HepG2 (cell line): ENCODE data around the gene SLC44A4. TPM values are rescaled to one million over a fixed set of nuclear protein-coding genes. Genes with fewer than 3 reads are reported as not detected.

Experiments
- FOSL2 ChIP-seq: sonication (generic); formaldehyde crosslinking; IDR thresholded peaks from 2 replicates; pipeline ENCODE4 v1.4.0; 2020; ENCODE audit warnings: missing genetic modification reagents
- PAF1 ChIP-seq: IDR thresholded peaks from 2 replicates; pipeline ENCODE4 v1.6.1; 2016; ENCODE audit warnings: missing genetic modification reagents, missing compliant biosample characterization
- SMC3 ChIP-seq: IDR thresholded peaks from 2 replicates; pipeline ENCODE4 v1.6.1; 2011; ENCODE audit warnings: low read length, improper control_type of control experiment
- SOX5 ChIP-seq: IDR thresholded peaks from 2 replicates; pipeline ENCODE4 v1.6.1; 2016; ENCODE audit warnings: borderline replicate concordance
- STAT5B ChIP-seq: sonication (generic); formaldehyde crosslinking; IDR thresholded peaks from 2 replicates; pipeline ENCODE4 v1.4.0; 2020; ENCODE audit warnings: missing genetic modification reagents
- TEAD3 ChIP-seq: optimal IDR thresholded peaks from 2 replicates; pipeline ENCODE3; 2016; ENCODE audit warnings: borderline replicate concordance
- TMF1 ChIP-seq: sonication (generic); formaldehyde crosslinking; IDR thresholded peaks from 2 replicates; pipeline ENCODE4 v1.8.1; 2022; ENCODE audit warnings: low read depth, missing genetic modification reagents
- ZNF33A ChIP-seq: sonication (generic); formaldehyde crosslinking; IDR thresholded peaks from 2 replicates; pipeline ENCODE4 v1.5.1; 2020; ENCODE audit warnings: missing genetic modification reagents, mild to moderate bottlenecking, moderate library complexity, borderline replicate concordance
- ZNF44 ChIP-seq: sonication (generic); formaldehyde crosslinking; IDR thresholded peaks from 2 replicates; pipeline ENCODE4 v1.5.1; 2020; ENCODE audit warnings: mild to moderate bottlenecking, missing genetic modification reagents
- ZNF468 ChIP-seq: sonication (generic); formaldehyde crosslinking; IDR thresholded peaks from 2 replicates; pipeline ENCODE4 v1.8.0; 2022; ENCODE audit warnings: mild to moderate bottlenecking, moderate library complexity, missing genetic modification reagents
- ZNF569 ChIP-seq: sonication (generic); formaldehyde crosslinking; IDR thresholded peaks from 2 replicates; pipeline ENCODE4 v1.5.0; 2020; ENCODE audit warnings: mild to moderate bottlenecking, missing genetic modification reagents, moderate library complexity, borderline replicate concordance
- ZNF674 ChIP-seq: sonication (generic); formaldehyde crosslinking; IDR thresholded peaks from 2 replicates; pipeline ENCODE4 v1.5.0; 2020; ENCODE audit warnings: low read depth, mild to moderate bottlenecking, missing genetic modification reagents
- ZNF792 ChIP-seq: IDR thresholded peaks from 2 replicates; pipeline ENCODE4 v1.6.1; 2016
- polyA plus RNA-seq, 8 experiments: library from polyadenylated mRNA; depleted of rRNA in 3 of 8; stranded (reverse) in 7 of 8; unstranded in 1 of 8; fragments of >200 nt; fragmentation: Illumina TruSeq in 4 of 8; extraction: Trizol in 4 of 8; gene quantifications; 2 replicates each; pipeline versions ENCODE4 v1.2.1 to v1.2.3, GENCODE V29; 2011 to 2016; ENCODE audit warnings: low read depth in 4 of 8, missing spikeins in 1 of 8, mixed read lengths in 1 of 8; ENCODE audit not compliant: insufficient read depth in 1 of 8
- total RNA-seq, 5 experiments: library from RNA; depleted of rRNA; stranded (reverse); fragments of >200 nt; fragmentation: Illumina TruSeq; extraction: Trizol; gene quantifications; 2 replicates each; pipeline ENCODE4 v1.2.3, GENCODE V29; 2016; ENCODE audit warnings: low read depth in 1 of 5
- TF ChIP-seq, protein P1 (sequence below): sonication (generic); formaldehyde crosslinking; conservative IDR thresholded peaks from 2 replicates; pipeline ENCODE4 v1.4.0; 2020; ENCODE audit warnings: missing genetic modification reagents
- TF ChIP-seq, protein P2 (sequence below): sonication (generic); formaldehyde crosslinking; IDR thresholded peaks from 2 replicates; pipeline ENCODE4 v1.5.1; 2020; ENCODE audit warnings: mild to moderate bottlenecking, moderate library complexity, missing genetic modification reagents
- TF ChIP-seq, protein P3 (sequence below): sonication (generic); formaldehyde crosslinking; IDR thresholded peaks from 2 replicates; pipeline ENCODE4 v1.4.0; 2020; ENCODE audit warnings: mild to moderate bottlenecking, missing genetic modification reagents
- TF ChIP-seq, protein P4 (sequence below): sonication (generic); formaldehyde crosslinking; IDR thresholded peaks from 2 replicates; pipeline ENCODE4 v1.8.1; 2023; ENCODE audit warnings: missing genetic modification reagents, inconsistent platforms, borderline replicate concordance
- TF ChIP-seq, protein P5 (sequence below): IDR thresholded peaks from 2 replicates; pipeline ENCODE4 v1.4.0; 2020; ENCODE audit warnings: mild to moderate bottlenecking, missing genetic modification reagents

The SLC44A4 gene
- total and polyA plus RNA-seq, 2 of the 13 experiments (the other 11 are each of a cell fraction or from before 2014, with no cell fraction given), result 3.5 to 5.9 TPM

DNA sequence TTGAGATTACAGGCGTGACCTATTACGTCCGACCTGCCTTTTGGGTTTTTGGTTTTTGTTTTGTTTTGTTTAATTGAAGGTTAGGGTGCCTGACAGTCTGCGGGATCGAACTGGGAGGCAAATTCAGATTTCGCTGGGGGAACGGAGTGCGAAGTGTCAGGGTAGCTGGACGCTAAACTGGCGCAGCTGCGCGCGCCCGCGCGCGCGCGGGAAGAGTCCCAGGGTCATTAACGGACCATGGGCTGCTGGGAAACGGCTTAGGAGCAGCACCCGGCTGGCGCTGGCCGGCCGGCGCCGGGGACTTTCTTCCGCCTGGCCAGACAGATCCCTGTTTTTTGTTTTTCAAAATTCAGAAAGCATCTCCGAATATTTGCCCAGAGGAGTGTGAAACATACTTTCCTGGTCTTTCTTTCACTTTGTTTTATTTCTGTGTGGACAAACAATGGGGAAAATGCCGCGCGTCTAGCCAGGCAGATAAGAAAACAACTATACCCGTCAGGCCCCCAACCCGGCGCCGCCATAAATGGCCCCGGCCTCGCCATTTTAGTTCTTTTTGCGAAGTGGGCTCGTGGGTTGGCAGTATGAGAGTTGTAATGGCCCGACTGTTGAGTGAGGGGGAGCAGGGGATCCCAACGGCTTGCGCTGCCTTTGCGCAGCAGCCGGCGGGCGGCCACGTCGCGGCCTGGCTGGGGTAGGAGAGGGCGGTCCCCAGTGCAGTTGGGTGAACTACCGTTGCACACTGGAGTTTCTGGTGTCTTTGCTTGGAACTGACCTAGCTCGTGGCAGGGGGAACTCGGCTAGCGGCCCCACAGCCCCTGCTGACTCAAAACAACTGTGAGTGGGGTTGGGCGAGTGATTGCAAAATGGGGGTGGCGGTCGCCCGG, 44.2 kb downstream of the SLC44A4 start (continued):
- TF ChIP-seq ZNF33A (CRISPR knock-in tag) (no peak), ZNF569 (CRISPR knock-in tag) (no peak), SOX5 (CRISPR knock-in tag) (peak; percentile 31; the same call in 1 of the 2 replicates), ZNF468 (CRISPR knock-in tag) (no peak), TMF1 (CRISPR knock-in tag) (0 out of 2 replicates have a peak, but pooled peaks have one; percentile 56), FOSL2 (CRISPR knock-in tag) (peak; percentile 38; the same call in 1 of the 2 replicates), ZNF44 (CRISPR knock-in tag) (no peak), STAT5B (CRISPR knock-in tag) (no peak), SMC3 (no peak; the same call in 1 of the 2 replicates), PAF1 (CRISPR knock-in tag) (peak; percentile 37; the same call in 1 of the 2 replicates), ZNF792 (CRISPR knock-in tag) (peak; percentile 90), TEAD3 (CRISPR knock-in tag) (peak; percentile 56), ZNF674 (CRISPR knock-in tag) (no peak)
- TF ChIP-seq, protein P1, sequence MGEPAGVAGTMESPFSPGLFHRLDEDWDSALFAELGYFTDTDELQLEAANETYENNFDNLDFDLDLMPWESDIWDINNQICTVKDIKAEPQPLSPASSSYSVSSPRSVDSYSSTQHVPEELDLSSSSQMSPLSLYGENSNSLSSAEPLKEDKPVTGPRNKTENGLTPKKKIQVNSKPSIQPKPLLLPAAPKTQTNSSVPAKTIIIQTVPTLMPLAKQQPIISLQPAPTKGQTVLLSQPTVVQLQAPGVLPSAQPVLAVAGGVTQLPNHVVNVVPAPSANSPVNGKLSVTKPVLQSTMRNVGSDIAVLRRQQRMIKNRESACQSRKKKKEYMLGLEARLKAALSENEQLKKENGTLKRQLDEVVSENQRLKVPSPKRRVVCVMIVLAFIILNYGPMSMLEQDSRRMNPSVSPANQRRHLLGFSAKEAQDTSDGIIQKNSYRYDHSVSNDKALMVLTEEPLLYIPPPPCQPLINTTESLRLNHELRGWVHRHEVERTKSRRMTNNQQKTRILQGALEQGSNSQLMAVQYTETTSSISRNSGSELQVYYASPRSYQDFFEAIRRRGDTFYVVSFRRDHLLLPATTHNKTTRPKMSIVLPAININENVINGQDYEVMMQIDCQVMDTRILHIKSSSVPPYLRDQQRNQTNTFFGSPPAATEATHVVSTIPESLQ (CRISPR knock-in tag), result 0 out of 2 replicates have a peak, but pooled peaks have one; percentile 80
- TF ChIP-seq, protein P2, sequence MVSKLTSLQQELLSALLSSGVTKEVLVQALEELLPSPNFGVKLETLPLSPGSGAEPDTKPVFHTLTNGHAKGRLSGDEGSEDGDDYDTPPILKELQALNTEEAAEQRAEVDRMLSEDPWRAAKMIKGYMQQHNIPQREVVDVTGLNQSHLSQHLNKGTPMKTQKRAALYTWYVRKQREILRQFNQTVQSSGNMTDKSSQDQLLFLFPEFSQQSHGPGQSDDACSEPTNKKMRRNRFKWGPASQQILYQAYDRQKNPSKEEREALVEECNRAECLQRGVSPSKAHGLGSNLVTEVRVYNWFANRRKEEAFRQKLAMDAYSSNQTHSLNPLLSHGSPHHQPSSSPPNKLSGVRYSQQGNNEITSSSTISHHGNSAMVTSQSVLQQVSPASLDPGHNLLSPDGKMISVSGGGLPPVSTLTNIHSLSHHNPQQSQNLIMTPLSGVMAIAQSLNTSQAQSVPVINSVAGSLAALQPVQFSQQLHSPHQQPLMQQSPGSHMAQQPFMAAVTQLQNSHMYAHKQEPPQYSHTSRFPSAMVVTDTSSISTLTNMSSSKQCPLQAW (CRISPR knock-in tag), result peak; percentile 63
- TF ChIP-seq, protein P3, sequence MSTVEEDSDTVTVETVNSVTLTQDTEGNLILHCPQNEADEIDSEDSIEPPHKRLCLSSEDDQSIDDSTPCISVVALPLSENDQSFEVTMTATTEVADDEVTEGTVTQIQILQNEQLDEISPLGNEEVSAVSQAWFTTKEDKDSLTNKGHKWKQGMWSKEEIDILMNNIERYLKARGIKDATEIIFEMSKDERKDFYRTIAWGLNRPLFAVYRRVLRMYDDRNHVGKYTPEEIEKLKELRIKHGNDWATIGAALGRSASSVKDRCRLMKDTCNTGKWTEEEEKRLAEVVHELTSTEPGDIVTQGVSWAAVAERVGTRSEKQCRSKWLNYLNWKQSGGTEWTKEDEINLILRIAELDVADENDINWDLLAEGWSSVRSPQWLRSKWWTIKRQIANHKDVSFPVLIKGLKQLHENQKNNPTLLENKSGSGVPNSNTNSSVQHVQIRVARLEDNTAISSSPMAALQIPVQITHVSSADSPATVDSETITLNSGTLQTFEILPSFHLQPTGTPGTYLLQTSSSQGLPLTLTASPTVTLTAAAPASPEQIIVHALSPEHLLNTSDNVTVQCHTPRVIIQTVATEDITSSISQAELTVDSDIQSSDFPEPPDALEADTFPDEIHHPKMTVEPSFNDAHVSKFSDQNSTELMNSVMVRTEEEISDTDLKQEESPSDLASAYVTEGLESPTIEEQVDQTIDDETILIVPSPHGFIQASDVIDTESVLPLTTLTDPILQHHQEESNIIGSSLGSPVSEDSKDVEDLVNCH (CRISPR knock-in tag), result peak; percentile 83; the same call in 1 of the 2 replicates
- TF ChIP-seq, protein P4, sequence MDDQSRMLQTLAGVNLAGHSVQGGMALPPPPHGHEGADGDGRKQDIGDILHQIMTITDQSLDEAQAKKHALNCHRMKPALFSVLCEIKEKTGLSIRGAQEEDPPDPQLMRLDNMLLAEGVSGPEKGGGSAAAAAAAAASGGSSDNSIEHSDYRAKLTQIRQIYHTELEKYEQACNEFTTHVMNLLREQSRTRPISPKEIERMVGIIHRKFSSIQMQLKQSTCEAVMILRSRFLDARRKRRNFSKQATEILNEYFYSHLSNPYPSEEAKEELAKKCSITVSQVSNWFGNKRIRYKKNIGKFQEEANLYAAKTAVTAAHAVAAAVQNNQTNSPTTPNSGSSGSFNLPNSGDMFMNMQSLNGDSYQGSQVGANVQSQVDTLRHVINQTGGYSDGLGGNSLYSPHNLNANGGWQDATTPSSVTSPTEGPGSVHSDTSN (CRISPR knock-in tag), result peak; percentile 84; the same call in 1 of the 2 replicates
- TF ChIP-seq, protein P5, sequence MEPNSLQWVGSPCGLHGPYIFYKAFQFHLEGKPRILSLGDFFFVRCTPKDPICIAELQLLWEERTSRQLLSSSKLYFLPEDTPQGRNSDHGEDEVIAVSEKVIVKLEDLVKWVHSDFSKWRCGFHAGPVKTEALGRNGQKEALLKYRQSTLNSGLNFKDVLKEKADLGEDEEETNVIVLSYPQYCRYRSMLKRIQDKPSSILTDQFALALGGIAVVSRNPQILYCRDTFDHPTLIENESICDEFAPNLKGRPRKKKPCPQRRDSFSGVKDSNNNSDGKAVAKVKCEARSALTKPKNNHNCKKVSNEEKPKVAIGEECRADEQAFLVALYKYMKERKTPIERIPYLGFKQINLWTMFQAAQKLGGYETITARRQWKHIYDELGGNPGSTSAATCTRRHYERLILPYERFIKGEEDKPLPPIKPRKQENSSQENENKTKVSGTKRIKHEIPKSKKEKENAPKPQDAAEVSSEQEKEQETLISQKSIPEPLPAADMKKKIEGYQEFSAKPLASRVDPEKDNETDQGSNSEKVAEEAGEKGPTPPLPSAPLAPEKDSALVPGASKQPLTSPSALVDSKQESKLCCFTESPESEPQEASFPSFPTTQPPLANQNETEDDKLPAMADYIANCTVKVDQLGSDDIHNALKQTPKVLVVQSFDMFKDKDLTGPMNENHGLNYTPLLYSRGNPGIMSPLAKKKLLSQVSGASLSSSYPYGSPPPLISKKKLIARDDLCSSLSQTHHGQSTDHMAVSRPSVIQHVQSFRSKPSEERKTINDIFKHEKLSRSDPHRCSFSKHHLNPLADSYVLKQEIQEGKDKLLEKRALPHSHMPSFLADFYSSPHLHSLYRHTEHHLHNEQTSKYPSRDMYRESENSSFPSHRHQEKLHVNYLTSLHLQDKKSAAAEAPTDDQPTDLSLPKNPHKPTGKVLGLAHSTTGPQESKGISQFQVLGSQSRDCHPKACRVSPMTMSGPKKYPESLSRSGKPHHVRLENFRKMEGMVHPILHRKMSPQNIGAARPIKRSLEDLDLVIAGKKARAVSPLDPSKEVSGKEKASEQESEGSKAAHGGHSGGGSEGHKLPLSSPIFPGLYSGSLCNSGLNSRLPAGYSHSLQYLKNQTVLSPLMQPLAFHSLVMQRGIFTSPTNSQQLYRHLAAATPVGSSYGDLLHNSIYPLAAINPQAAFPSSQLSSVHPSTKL, result no peak
